Measurements from ENCODE around the gene LAMB4. TPM values are rescaled to one million over a fixed set of nuclear protein-coding genes. Genes with fewer than 3 reads are reported as not detected.

The LAMB4 gene
- total and polyA plus RNA-seq, 2 experiments from 2014 or later, result not detected

DNA sequence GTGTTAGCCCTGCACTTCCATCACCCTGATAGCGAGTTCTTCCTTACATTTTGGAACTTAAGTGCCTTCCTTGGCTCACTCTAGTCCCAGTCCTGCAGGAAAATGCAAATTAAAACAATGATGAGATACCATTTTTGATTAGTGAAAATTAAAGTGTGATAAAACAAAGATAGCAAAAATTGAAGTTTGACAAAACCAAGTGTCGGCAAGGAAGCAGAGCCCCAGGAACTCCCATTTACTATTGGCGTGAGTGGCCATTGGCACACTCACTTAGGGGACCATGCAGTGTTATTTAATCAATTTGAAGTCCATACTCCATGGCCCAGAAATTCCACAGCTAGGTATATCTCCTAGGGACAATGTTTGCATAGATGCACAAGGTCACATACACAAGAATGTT, 28.4 kb downstream of the LAMB4 start (continued):
- TF ChIP-seq, protein P1, sequence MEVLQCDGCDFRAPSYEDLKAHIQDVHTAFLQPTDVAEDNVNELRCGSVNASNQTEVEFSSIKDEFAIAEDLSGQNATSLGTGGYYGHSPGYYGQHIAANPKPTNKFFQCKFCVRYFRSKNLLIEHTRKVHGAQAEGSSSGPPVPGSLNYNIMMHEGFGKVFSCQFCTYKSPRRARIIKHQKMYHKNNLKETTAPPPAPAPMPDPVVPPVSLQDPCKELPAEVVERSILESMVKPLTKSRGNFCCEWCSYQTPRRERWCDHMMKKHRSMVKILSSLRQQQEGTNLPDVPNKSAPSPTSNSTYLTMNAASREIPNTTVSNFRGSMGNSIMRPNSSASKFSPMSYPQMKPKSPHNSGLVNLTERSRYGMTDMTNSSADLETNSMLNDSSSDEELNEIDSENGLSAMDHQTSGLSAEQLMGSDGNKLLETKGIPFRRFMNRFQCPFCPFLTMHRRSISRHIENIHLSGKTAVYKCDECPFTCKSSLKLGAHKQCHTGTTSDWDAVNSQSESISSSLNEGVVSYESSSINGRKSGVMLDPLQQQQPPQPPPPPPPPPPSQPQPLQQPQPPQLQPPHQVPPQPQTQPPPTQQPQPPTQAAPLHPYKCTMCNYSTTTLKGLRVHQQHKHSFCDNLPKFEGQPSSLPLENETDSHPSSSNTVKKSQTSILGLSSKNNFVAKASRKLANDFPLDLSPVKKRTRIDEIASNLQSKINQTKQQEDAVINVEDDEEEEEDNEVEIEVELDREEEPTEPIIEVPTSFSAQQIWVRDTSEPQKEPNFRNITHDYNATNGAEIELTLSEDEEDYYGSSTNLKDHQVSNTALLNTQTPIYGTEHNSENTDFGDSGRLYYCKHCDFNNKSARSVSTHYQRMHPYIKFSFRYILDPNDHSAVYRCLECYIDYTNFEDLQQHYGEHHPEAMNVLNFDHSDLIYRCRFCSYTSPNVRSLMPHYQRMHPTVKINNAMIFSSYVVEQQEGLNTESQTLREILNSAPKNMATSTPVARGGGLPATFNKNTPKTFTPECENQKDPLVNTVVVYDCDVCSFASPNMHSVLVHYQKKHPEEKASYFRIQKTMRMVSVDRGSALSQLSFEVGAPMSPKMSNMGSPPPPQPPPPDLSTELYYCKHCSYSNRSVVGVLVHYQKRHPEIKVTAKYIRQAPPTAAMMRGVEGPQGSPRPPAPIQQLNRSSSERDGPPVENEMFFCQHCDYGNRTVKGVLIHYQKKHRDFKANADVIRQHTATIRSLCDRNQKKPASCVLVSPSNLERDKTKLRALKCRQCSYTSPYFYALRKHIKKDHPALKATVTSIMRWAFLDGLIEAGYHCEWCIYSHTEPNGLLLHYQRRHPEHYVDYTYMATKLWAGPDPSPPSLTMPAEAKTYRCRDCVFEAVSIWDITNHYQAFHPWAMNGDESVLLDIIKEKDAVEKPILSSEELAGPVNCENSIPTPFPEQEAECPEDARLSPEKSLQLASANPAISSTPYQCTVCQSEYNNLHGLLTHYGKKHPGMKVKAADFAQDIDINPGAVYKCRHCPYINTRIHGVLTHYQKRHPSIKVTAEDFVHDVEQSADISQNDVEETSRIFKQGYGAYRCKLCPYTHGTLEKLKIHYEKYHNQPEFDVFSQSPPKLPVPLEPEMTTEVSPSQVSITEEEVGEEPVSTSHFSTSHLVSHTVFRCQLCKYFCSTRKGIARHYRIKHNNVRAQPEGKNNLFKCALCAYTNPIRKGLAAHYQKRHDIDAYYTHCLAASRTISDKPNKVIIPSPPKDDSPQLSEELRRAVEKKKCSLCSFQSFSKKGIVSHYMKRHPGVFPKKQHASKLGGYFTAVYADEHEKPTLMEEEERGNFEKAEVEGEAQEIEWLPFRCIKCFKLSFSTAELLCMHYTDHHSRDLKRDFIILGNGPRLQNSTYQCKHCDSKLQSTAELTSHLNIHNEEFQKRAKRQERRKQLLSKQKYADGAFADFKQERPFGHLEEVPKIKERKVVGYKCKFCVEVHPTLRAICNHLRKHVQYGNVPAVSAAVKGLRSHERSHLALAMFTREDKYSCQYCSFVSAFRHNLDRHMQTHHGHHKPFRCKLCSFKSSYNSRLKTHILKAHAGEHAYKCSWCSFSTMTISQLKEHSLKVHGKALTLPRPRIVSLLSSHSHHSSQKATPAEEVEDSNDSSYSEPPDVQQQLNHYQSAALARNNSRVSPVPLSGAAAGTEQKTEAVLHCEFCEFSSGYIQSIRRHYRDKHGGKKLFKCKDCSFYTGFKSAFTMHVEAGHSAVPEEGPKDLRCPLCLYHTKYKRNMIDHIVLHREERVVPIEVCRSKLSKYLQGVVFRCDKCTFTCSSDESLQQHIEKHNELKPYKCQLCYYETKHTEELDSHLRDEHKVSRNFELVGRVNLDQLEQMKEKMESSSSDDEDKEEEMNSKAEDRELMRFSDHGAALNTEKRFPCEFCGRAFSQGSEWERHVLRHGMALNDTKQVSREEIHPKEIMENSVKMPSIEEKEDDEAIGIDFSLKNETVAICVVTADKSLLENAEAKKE (CRISPR knock-in tag; IDR thresholded peaks at IDR 0.05), result no peak
- TF ChIP-seq, protein P2, sequence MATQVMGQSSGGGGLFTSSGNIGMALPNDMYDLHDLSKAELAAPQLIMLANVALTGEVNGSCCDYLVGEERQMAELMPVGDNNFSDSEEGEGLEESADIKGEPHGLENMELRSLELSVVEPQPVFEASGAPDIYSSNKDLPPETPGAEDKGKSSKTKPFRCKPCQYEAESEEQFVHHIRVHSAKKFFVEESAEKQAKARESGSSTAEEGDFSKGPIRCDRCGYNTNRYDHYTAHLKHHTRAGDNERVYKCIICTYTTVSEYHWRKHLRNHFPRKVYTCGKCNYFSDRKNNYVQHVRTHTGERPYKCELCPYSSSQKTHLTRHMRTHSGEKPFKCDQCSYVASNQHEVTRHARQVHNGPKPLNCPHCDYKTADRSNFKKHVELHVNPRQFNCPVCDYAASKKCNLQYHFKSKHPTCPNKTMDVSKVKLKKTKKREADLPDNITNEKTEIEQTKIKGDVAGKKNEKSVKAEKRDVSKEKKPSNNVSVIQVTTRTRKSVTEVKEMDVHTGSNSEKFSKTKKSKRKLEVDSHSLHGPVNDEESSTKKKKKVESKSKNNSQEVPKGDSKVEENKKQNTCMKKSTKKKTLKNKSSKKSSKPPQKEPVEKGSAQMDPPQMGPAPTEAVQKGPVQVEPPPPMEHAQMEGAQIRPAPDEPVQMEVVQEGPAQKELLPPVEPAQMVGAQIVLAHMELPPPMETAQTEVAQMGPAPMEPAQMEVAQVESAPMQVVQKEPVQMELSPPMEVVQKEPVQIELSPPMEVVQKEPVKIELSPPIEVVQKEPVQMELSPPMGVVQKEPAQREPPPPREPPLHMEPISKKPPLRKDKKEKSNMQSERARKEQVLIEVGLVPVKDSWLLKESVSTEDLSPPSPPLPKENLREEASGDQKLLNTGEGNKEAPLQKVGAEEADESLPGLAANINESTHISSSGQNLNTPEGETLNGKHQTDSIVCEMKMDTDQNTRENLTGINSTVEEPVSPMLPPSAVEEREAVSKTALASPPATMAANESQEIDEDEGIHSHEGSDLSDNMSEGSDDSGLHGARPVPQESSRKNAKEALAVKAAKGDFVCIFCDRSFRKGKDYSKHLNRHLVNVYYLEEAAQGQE (IDR thresholded peaks at IDR 0.05; ENCODE audit: unreplicated experiment), result no peak
- TF ChIP-seq, protein P3, sequence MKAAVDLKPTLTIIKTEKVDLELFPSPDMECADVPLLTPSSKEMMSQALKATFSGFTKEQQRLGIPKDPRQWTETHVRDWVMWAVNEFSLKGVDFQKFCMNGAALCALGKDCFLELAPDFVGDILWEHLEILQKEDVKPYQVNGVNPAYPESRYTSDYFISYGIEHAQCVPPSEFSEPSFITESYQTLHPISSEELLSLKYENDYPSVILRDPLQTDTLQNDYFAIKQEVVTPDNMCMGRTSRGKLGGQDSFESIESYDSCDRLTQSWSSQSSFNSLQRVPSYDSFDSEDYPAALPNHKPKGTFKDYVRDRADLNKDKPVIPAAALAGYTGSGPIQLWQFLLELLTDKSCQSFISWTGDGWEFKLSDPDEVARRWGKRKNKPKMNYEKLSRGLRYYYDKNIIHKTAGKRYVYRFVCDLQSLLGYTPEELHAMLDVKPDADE (IDR thresholded peaks at IDR 0.05), result no peak
- TF ChIP-seq ZNF331 (CRISPR knock-in tag; IDR thresholded peaks at IDR 0.05; ENCODE audit: low read depth) (no peak), STAT1 (IDR thresholded peaks at IDR 0.05; ENCODE audit: unreplicated experiment) (no peak), POLR2AphosphoS5 (IDR thresholded peaks at IDR 0.05; ENCODE audit: low read depth) (no peak), JUNB (IDR thresholded peaks at IDR 0.05; ENCODE audit: unreplicated experiment) (no peak)

Measured in GM23338 (cell line).